ENCODE data around the gene OTOGL.

The OTOGL gene

GRCh38 chr12:80381121-80381520, 281.8 kb downstream of the OTOGL start:
- DNase-seq = no peak

GRCh38 chr12:80382254-80382653, 282.9 kb downstream of the OTOGL start:
- DNase-seq = no peak

GRCh38 chr12:80400571-80400991, 301.2 kb downstream of the OTOGL start:
- no peak for DNase-seq

- no peak for DNase-seq
These were observed 301.9 kb downstream of the OTOGL start for GRCh38 chr12:80401191-80401590.

- DNase-seq = no peak
These were observed 305.3 kb downstream of the OTOGL start for GRCh38 chr12:80404629-80405028.

- no peak for DNase-seq
These were observed 306.9 kb downstream of the OTOGL start for GRCh38 chr12:80406253-80406652.

- no peak for DNase-seq
These were observed 312.4 kb downstream of the OTOGL start for GRCh38 chr12:80411787-80412186.

- DNase-seq = peak; percentile 49
These were observed 313.1 kb downstream of the OTOGL start for GRCh38 chr12:80412343-80412953.

GRCh38 chr12:80413462-80413861, 314.1 kb downstream of the OTOGL start:
- no peak for DNase-seq

- DNase-seq = no peak
These were observed 316.1 kb downstream of the OTOGL start for GRCh38 chr12:80415466-80415865.

- no peak for DNase-seq
These were observed 320.3 kb downstream of the OTOGL start for GRCh38 chr12:80419644-80420043.

GRCh38 chr12:80420075-80420474, 320.7 kb downstream of the OTOGL start:
- no peak for DNase-seq

- DNase-seq = no peak
These were observed 323.2 kb downstream of the OTOGL start for GRCh38 chr12:80422550-80422949.

Measured in activated CD4-positive, alpha-beta T cell treated with anti-CD3 and anti-CD28 coated beads, Interleukin-2, Interleukin-6, amounts not matched to agents 100 ng/mL and 50 ng/mL, durations not matched to agents 16 hours and 8 hours (primary cell).